Measurements from ENCODE around the gene PTPN13.

PTPN13 gene

GRCh38 chr4:86831262-86832130, 237.4 kb downstream of the PTPN13 start:
- no peak overlapping the region for H3K27ac ChIP-seq
- TF ChIP-seq CTCF (conservative IDR thresholded peaks at IDR 0.05) (no peak), ZFX (IDR thresholded peaks at IDR 0.05) (no peak)

- H3K27ac ChIP-seq = no peak overlapping the region
- TF ChIP-seq ZFX (IDR thresholded peaks at IDR 0.05) (no peak), CTCF (conservative IDR thresholded peaks at IDR 0.05) (no peak)
Measured at GRCh38 chr4:86833615-86834014, 239.5 kb downstream of the PTPN13 start.

- H3K27ac ChIP-seq = no peak overlapping the region
- TF ChIP-seq CTCF (conservative IDR thresholded peaks at IDR 0.05) (no peak), ZFX (IDR thresholded peaks at IDR 0.05) (no peak)
Measured at GRCh38 chr4:86834901-86835300, 240.8 kb downstream of the PTPN13 start.

- H3K27ac ChIP-seq = no peak overlapping the region
- TF ChIP-seq CTCF (conservative IDR thresholded peaks at IDR 0.05) (no peak), ZFX (IDR thresholded peaks at IDR 0.05) (no peak)
Measured at GRCh38 chr4:86835677-86836076, 241.6 kb downstream of the PTPN13 start.

- H3K27ac ChIP-seq = no peak overlapping the region
- no peak for TF ChIP-seq CTCF (conservative IDR thresholded peaks at IDR 0.05)
- TF ChIP-seq ZFX (IDR thresholded peaks at IDR 0.05) = no peak
Measured at GRCh38 chr4:86837691-86838503, 243.8 kb downstream of the PTPN13 start.

GRCh38 chr4:86840858-86841257, 246.7 kb downstream of the PTPN13 start:
- no peak overlapping the region for H3K27ac ChIP-seq
- no peak for TF ChIP-seq ZFX (IDR thresholded peaks at IDR 0.05)
- TF ChIP-seq CTCF (conservative IDR thresholded peaks at IDR 0.05) = no peak

- H3K27ac ChIP-seq = no peak overlapping the region
- TF ChIP-seq ZFX (IDR thresholded peaks at IDR 0.05) = no peak
- no peak for TF ChIP-seq CTCF (conservative IDR thresholded peaks at IDR 0.05)
Measured at GRCh38 chr4:86841309-86841708, 247.2 kb downstream of the PTPN13 start.
